Pulmonary artery endothelial cell (primary cell): ENCODE results near the gene CST8. TPM values are rescaled to one million over a fixed set of nuclear protein-coding genes. Genes with fewer than 3 reads are reported as not detected.

ENCODE experiments used
- DNase-seq: peaks from one replicate; pipeline ENCODE4 v3.0.0-alpha.2; 2011; ENCODE audit warnings: low read depth, low spot score
- total RNA-seq: library from RNA; depleted of rRNA; stranded (reverse); fragments of >200 nt; gene quantifications from 2 replicates; pipeline ENCODE4 v1.2.3, GENCODE V29; 2014

Gene CST8
- total RNA-seq, 1 donor from 2014 or later: not detected

DNA sequence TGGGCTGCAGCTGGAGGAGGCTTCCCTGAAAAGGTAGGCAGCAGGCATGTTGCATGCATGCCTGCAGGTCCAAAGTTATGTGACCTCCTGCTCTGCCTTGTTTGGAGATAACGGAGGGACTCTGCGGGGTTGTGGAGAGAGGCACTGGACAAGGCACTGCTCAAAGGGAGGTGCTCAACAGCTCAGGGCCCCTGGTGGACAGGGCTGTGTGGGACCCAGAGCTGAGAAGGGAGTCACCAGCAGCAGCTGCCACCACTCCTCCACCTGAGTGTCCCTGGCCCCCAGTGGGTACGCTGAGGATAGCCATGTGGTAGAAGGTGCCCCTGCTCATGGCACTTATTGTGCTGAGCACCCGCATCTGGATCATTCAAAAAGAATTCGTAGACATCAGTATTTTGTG is 15.5 kb upstream of the CST8 start:
- no peak for DNase-seq

DNA sequence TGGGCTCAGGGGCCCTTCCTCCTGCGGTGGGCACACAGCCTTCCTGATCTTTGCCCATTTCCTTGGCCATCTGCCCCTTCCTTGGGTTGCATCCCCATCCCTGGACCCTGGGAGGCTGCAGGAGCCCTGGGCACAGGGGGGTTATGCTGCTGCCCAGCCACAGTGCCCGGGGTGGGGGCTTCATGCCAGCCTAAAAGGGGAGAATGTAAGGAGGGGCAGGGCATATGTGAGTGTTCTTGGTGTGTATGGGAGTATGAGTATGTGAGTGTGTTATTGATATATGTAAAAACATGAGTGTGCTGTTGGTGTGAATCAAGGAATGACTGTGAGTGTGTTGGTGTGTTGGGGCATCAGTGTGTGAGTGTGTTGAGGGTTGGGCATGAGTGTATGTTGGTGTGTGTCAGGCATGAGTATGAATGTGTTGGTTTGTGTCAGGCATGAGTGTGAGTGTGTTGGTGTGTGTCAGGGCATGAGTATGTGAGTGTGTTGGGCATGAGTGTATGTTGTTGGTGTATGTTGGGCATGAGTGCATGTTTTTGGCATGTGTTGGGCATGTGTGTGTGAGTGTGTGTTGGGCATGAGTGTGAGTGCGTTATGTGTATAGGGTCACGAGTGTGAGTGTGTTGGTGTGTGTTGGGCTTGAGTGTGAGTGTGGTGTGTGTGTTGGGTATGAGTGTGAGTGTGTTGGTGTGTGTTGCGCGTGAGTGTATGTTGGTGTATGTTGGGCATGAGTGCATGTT is 14.7 kb upstream of the CST8 start:
- no peak for DNase-seq

DNA sequence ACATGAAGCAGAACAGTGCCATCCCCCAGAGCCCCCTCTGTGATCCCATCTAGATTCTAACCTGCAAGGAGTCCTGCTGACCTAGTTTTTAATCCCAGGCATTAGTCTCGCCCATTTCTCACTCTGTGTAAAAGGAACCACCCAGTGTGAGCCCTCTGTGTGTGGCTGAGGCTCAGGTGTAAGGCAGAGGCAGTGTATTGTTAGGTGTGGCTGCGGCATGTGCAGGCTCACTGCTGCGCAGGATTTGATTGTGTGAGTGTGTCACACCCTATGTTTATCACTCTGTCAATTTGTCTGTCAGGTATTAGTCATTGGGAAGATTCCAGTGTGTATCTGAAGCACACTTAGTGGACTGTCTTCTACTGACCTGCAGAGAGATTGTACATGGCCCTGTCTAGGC is 13.7 kb upstream of the CST8 start:
- no peak for DNase-seq

DNA sequence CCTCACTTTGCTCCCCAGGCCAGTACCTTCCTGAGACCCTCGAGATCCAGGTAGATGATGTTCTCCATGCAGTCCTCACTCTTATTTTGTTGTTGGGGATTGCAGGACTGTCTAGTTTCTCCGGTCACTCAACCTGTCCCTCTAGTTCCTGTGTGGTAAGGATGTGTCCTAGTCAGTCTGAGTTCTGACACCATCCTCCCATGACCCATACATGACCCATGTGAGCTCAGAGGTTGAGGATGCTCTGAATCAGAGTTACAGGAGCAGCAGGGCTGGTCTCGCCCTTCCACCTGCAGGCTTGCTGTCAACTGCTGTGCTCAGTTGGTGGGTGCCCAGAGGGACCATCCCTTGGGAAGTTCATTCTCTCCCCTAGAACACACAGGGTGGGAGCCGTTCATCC is 11.9 kb upstream of the CST8 start:
- no peak for DNase-seq

DNA sequence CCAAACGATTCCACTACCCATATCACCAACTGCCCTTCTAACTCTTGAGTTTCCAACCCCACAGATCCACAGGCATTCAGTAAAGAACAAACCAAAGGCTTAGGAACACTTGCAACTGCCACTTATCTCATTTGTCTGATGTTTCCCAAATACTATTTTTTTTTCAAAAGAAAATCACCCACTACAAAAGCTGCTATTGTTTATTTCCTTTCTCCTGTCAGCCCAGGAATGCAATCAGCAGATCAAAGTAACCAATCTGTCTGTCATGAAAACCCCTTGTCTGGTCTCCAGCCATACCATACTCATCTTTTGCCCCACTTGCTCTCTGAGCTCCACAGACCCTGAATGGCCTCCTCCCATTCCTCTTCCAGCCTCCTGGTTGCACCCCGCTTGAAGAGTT is 8.8 kb upstream of the CST8 start:
- no peak for DNase-seq

DNA sequence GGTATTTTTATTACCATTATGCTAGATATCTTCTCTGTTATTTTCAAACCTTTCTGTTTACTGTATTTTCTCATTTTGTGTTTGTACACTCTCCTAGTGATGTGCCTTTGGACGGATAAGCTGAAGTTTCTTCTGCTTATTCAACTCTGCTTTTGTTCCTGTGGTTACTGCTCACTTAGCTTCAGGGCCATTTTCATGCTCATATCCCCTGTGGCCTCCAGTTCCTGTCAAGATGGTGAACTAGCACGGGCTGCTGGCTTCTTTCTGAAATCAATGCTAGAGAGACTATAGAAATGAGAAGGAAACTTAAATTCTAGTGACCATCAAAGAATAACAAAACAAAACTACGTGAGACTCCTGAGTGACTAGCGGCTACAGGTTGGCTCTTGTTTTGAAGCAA is 6.8 kb upstream of the CST8 start:
- DNase-seq: no peak

DNA sequence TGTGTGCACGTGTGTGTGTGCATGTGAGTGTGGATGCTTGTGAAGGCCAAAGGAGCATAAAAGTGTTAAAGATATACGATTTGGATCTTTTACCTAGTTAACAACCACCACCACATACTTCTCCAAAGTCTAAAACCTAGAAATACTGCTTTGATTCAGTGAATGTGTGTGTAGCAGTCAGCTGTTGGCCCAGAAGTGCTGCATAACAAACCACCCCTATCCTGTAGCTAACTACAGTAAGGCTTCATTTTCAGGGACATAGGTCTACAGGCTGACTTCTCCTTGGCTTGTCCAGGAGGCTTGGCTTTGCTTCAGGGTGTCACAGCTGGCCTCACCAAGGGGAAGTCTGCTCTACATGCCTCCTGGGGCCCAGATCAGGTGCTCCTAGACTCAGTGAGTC is 2.4 kb upstream of the CST8 start:
- DNase-seq: no peak

DNA sequence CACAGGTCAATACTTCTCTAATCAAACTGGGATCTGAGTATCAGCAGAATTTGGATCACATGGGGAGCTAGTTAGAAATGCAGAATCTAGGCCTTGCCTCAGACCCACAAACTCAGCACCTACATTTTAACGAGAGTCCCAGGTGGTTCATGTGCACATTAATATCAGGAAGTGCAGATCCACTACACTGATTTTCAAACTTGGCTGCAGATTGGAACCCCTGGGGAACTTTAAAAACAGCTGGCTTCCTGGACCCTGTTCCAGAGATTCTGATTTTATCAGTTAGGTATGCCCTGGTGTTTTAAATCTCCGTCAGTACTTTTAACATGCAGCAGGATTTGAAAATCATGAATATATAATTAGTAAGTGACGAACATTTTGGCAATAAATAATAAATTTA is 1.9 kb upstream of the CST8 start:
- no peak for DNase-seq

DNA sequence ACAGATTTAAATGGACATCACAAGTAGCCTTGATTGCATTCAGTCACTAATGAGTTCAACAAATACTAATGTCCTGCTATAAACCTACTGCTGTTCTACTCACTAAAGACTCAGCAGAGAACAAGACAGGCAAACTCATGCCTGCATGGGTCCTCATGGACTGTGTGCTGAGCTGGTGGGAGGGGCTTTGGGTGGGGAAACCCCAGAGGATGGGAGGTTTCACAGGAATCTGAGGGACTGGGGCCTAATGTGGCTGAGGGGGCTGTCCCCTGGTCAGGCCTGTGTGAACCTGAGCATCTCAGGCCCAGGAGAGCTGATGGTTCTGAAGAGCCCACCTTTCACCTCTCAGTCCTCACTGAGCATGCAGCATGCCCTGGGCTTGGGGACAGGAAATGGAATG is 1.4 kb downstream of the CST8 start:
- no peak for DNase-seq

DNA sequence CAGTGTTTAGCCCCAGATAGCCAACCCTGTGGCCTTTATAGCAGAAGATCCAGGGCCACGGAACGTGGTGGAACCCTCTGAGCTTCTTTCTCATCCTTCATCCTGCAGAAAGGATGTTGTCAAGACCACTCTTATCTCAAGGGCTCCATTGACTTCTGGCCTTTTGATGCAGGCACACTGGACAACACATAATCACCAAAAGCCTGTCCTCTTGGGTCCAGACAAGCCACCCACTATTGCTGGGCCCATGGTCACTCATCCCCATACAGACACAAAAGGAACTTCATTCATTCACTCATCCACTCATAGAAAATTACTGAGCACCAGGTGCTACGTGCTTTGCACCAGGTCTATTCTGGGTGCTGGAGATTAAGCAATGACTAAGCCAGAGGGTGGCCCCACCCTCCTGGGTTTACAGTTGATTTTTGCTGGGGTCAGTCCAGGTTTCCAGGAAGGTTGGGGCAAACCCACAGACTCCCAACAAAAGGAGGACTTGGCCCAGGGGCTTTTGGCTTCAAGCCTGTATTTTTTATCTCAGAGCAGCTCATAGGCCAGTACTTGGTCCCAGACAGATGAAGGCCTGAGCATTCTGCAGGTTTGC is 2.4 kb downstream of the CST8 start:
- DNase-seq: no peak

DNA sequence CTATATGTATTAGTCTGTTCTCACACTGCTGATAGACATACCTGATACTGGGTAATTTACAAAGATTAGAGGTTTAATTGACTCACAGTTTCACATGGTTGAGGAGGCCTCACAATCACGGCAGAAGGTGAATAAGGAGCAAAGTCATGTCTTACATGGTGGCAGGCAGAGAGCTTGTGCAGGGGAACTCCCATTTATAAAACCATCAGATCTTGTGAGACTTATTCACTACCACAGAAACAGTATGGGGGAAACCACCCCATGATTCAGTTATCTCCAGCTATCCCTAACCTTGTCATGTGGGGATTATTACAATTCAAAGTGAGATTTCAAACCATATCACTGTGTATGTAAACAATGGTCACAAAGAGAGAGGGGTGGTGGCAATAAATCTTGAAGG is 6.6 kb downstream of the CST8 start:
- no peak for DNase-seq

DNA sequence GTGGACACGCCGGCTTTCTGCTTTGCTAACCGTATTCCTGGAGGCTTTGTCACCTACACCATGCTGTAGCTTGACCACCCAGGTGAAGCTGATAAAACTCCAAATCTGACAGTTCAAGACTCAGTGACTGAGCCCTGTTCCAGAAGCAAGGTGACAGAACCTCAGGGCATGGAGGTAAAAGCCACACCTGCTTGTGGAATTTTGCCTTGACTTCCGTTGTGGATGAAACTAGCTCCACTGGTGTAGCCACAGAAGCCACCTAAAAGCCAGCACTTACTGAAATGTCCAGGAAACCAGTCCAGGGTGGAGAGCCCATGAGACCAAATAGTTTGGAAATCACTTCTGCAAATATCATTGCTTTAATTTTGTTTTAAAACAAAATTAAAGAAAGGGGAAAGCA is 11.0 kb downstream of the CST8 start:
- DNase-seq: no peak

DNA sequence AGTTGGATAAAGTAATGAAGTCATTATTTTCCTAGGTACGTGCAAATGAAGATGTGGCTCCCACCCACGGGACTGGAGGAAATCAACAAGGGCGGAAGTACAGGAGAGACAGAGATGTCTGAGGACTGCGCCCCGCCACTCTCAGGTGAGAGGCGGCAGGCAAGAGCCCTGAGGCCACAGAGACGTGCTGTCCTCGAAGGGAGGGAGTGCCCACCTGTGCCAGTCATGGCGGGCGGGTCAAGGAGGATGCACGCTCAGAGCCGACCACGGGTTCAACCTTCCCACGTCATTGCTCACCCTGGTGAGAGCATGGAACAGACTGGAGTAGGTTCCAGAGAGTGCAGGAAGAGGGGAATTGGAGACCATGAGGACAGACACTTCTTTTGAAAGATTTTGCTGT is 12.7 kb downstream of the CST8 start:
- no peak for DNase-seq

DNA sequence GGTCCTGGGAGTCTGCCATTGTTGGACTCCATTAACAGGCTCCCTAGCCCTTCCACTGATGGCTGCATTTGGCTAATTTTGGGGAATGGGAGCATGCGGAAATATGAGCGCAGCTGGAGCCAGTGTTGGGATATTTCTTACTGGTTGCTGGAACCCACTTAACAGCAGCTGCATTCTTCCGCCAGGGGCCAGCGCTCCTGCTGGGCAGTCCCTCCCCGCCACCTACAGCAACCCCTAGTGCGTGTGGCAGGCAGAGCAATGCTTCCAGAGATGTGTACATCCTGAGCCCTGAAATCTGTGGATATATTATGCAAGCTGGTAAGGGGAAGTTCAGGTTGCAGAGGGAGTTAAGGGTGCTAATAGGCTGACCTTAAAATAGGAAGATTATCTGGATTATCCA is 16.4 kb downstream of the CST8 start:
- DNase-seq: no peak

DNA sequence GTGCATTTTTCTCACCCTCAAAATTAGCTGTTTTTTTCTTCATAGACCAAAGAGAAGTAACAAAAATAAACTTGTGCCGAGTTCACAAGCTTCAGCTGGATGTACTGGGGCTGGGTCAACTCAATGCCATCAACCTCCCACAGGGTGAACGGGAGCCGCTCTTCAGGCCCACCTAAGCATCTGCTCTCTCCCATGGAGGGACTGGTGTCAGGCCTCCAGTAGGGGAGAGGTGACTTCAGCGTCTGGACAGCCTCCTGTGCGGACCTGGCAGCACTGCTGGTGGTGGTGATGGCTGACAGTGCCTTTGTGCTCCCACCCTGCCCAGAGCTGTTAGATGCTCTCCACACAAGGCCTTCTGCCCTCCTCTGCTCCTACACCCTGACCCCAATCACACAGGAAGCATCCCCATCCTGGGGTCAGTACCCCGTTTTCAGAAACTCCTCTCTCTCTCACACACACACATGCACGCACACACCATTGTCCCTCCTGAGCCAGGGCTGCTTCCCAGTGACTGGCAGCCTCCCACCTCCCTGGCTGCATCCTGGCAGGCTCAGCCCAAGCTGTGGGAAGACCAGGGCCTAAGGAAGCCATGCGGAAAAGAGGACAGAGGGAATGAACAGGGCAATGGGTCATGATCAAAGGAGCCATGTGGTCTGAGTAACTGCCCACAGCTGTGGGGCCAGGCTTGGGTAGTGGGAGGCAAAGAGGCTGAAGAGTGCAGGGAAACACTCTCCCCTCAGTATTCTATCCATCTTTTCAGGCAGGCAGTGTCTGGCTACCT is 17.7 kb downstream of the CST8 start:
- DNase-seq: no peak

DNA sequence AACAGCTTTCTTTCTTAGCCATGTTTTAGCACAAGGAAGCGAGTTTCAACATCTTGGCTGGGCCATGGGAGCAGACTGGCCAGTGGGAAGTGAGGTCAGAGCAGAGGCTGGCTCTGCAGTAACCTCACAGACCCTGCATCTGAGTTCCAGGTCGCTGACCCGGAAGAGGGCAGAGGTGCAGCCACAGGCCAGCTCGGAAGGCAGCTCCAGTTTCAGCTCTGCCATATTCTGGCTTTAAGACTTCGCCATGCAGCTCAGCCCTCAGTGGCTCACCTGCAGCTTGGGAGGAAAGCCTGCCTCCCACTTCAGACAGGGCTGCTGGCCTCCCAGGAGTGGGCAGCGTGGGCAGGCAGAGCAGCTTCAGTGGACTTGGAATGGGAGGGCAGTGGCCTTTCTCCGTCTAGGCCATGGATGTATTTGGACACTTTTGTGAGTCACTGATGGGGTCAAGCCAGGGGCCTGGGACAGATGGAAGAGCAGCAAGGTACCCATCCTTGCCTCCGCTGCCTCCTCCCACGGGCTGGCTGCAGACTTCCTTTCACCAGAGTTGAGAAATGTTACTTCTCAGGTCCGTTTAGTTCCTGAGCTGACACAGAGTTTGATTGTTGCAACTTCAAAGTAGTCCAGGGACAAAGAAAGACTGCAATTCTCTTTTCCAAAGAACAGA is 18.5 kb downstream of the CST8 start:
- no peak for DNase-seq

DNA sequence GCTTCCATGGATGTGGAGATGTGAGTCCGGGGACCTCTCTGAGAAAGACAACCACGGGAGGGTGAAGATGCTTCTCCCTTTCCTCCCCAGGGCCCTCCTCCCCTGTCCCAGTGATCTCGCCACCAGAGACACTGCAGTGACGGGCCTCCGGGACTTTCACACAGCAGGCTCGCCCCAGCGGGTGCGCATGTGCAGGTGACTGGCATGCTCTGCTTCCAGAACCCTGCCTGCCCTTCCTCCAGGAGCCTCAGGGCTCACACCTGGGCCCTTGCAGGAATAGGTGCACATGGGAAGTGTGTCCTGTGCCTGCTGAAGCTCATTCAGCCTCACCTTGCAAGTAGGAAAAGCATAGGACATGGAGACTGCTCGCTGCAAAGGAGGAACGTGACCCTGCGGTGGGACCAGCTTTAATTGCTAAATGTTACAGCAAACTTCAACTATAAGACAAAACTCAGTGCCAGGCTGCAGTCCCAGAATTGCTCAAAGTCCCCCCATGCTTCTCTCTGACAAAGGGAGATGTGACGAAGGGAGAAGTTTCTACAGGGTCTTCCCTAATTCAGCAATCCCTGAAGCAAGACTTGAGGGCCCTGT is 19.2 kb downstream of the CST8 start:
- no peak for DNase-seq

DNA sequence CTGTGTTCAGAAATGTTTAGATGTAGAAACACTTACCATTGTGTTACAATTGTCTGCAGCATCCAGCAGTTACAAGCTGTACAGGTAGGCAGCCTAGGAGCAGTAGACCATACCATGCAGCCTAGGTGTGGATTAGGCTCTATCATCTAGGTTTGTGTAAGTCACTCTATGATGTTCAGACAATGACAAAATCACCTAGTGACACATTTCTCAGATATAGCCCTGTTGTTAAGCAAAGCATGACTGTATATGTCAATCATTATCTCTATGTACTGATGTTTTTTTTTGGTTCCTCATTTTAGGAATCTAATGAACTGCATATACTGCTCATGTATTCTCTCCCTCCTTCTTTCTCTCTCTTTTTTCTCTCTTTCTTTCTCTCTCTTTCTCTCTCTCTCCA is 22.2 kb downstream of the CST8 start:
- no peak for DNase-seq

DNA sequence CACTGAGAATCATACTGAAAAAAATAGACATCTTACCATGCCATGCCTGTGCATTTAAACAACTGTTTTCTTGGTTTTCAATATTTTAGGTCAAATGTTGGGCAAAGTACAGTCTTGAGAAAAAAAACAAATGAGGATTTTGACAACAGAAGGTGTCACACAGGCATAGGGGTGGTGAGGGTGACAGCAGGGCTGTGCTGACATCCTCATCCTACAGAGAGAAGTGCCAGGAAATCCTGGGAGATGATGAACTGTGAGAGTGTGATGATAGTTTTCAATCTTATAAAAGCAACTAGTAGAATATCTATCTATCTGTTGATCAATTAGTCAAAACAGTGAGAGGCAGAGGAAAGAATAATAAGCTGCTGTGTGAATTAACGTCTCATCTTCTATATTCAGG is 23.9 kb downstream of the CST8 start:
- DNase-seq: no peak

DNA sequence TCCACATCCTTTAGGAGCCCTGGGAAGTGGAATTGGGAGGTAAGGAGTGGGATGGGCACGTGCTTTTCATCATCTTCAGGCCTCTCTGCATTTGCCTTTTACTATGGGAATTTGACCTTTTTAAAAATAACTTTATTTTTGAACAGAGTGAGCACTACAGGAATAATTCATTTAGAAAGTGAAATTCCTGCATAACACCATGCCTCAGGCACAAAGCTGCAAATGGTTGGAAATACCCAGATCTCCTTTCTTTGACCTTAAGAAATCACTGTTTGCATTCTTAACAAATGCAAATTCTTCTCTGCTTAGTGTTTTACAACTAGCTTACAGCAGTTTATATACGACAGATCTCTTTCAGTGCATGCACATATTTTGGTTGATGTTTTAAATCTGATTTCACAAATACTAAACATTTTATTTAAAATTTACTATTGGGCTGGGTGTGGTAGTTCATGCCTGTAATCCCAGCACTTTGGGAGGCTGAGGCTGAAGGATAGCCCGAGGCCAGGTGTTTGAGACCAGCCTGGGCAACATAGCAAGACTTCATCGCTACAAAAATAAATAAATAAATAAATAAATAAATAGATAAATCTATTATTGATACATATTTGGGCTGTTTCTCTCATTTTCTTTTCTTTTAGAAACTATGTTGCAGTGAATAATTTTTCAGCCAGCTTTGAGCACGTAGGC is 24.5 kb downstream of the CST8 start:
- DNase-seq: no peak

DNA sequence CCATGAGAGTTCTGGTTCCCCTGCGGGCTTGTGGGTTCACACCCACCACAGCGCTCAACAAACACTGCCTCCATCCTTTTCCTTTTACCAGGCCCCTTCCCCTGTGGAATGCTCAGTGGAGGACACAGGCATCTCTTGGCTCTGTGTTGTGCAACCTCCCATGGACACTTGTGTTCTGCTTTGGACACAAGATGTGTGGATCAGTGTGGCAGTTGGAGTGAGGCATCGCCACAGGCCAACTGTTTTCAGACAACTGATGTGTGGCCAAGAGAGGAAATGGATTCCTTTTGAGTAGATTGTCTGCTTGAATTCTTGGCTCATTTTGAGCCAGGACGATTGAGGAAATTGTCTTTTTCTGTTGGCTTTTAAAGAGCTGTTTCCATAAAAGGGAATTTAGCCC is 26.8 kb downstream of the CST8 start:
- DNase-seq: no peak
